Measurements from ENCODE around the gene PRR14L.

DNA sequence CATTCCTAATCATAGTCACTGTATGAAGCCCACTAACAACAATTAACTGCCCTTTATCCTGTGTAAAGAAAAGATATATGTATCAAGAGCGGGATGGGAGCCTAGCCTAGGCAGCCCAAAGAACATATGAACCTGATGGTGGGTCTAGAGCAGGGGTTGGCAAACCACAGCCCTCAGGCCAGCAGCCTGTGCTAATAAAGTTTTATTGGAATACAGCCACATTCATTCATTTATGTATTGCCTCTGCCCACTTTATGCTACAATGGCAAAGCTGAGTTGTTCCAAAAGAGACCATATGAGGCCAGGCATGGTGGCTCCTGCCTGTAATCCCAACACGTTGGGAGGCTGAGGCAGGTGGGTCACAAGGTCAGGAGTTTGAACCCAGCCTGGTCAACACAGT is 13.5 kb downstream of the PRR14L start:
- no peak for TF ChIP-seq EZH2 (IDR thresholded peaks at IDR 0.05; ENCODE audit: low read depth)
- TF ChIP-seq, protein P1, sequence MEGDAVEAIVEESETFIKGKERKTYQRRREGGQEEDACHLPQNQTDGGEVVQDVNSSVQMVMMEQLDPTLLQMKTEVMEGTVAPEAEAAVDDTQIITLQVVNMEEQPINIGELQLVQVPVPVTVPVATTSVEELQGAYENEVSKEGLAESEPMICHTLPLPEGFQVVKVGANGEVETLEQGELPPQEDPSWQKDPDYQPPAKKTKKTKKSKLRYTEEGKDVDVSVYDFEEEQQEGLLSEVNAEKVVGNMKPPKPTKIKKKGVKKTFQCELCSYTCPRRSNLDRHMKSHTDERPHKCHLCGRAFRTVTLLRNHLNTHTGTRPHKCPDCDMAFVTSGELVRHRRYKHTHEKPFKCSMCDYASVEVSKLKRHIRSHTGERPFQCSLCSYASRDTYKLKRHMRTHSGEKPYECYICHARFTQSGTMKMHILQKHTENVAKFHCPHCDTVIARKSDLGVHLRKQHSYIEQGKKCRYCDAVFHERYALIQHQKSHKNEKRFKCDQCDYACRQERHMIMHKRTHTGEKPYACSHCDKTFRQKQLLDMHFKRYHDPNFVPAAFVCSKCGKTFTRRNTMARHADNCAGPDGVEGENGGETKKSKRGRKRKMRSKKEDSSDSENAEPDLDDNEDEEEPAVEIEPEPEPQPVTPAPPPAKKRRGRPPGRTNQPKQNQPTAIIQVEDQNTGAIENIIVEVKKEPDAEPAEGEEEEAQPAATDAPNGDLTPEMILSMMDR (conservative IDR thresholded peaks at IDR 0.05) = no peak
